DMS53 (cell line): ENCODE data around the gene TMEM132C.
"Not testable (repeated sequence)": the region's sequence is repeated elsewhere in the genome, so short reads cannot be mapped to it uniquely, and the experiment has no call there.

Experiments used
- DNase-seq: peaks from one replicate; lab custom pipeline; 2025; lab: John Stamatoyannopoulos, UW

TMEM132C gene

DNA sequence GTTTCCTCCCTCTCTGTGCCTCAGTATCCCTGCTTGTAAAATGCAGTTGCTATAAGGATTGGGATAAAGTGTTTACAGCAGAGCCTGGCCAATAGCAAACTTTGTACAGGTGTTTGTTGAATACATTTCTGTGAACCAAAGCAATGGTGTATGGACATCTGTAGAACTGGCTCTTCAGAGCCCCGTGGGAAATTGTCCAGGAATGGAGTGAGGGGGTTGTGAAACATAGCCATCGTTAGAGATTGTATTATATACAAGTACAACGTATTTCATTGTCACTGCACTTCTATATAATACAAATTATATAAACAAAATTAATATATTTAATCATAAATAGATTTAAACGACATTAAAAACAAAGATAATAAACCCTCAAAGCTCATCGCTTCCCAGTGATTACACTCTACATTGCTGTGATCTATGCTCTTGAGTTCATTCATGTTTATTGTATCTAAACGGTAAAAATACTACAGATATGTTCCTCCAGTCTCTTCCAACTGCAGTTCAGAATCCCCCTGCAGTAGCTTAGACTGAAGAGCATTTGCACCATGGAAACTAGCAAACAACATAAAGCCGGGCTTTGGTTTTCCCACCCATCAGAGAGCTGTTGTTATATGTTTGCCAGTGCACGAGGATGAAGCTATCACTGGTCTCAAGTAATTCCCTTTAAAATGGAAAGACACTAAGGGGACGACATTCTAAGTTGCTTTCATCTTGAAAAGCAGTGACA, 216.7 kb downstream of the TMEM132C start:
- DNase-seq, result no peak

GRCh38 chr12:128497376-128497775, 230.4 kb downstream of the TMEM132C start:
- not testable (repeated sequence) for DNase-seq

DNA sequence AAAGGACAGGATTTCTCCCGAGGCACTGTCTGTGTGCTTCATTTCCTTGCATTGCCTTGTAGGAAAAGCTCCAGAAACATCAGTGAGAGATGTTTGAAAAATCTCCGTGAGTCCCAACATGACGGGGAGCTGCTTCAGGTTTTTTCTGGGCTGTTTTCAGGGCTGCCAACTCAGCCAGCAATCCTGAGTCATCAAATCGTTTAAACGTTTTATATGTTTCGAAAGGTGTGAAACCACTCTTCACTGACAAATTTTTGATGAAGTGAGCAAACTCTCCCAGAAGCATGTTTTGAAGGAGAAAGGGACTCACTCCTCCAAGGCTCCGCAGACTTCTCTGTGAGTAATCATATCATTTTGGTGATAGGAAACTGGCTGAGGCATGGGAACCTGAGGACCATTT, 240.5 kb downstream of the TMEM132C start:
- no peak for DNase-seq

- no peak for DNase-seq
Observed at GRCh38 chr12:128509170-128509569, 242.2 kb downstream of the TMEM132C start.

- DNase-seq, result no peak
Observed at GRCh38 chr12:128510511-128510910, 243.5 kb downstream of the TMEM132C start.

DNA sequence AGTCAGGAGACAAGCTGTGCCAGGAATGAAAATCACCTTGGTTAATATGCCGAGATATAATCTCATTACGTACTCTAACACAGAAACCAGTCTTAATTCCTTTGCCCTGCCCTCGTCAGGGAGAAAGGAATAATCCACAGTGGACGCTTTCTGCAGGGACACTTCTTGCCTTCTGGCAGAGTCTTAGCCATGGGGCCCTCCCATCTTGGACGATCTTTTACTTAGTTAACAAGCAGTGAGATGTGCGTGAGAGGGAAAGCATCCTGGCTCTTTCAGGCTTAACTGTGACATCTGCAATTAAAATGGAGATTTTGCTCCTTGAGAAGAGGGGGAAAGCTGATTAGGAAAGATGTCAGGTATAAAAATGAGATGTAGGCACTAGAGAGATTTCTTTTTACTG, 246.4 kb downstream of the TMEM132C start:
- no peak for DNase-seq

GRCh38 chr12:128513831-128514230, 246.9 kb downstream of the TMEM132C start:
- DNase-seq, result no peak

DNA sequence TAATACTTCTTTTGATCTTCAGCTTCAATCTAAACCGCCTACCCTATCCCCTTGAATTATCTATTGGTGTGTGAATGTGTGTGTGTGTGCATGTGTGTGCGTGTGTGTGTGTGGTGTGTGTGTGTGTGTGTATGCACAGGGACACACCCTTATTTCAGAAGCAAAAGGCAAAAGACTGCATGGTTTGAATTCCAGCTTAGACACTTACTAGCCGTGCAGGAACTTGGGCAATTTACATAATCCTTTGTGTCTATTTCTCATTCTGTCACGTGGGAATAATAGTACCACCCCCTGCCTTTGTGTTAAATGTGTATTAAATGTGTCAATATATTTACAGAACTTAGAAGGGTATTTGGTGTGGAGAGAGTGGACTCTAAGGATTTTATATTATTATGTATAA, 251.7 kb downstream of the TMEM132C start:
- DNase-seq, result no peak

GRCh38 chr12:128519426-128519825, 252.5 kb downstream of the TMEM132C start:
- no peak for DNase-seq

- no peak for DNase-seq
Observed at GRCh38 chr12:128521981-128522380, 255.0 kb downstream of the TMEM132C start.

DNA sequence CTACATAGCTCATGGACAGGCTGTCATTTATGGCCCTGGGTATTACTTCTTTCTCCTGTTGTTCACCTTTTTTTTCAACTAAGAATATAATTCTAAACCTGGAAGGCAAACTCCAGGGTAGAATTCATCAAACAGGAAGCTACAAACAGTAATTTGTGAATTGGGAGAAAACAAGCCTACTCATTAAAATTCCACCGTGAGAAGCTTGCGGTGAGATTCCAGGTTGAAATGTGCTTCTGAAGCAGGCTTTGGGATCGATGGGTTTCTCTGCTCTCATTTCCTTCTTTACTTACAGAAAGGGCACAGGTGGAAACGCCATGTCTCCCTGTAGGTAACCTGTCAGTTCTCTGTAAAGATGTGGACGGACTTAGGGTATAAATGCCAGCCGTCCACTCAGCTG, 257.5 kb downstream of the TMEM132C start:
- DNase-seq, result no peak

DNA sequence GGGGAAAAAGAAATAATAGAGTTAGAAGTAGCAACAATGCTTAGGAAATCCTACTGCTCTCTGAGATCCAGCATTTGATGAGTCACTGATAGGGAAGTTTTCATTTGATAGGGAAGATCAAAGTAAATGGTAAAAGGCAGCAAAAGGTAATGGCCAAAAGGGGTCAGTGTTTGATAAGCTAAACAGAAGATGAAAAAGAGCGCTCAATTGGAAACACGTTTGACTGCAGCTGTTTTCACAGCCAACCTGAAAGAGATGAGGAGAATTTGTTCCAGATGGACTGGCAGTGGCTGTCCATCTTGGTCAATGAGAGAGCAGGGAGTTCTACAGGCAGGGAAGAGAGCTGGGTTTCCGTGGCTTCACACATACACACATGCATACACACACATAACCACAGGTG, 264.2 kb downstream of the TMEM132C start:
- peak; percentile 48 for DNase-seq

- DNase-seq, result no peak
Observed at GRCh38 chr12:128534906-128535305, 267.9 kb downstream of the TMEM132C start.

- DNase-seq, result no peak
Observed at GRCh38 chr12:128536810-128537209, 269.8 kb downstream of the TMEM132C start.

- no peak for DNase-seq
Observed at GRCh38 chr12:128537668-128538067, 270.7 kb downstream of the TMEM132C start.

DNA sequence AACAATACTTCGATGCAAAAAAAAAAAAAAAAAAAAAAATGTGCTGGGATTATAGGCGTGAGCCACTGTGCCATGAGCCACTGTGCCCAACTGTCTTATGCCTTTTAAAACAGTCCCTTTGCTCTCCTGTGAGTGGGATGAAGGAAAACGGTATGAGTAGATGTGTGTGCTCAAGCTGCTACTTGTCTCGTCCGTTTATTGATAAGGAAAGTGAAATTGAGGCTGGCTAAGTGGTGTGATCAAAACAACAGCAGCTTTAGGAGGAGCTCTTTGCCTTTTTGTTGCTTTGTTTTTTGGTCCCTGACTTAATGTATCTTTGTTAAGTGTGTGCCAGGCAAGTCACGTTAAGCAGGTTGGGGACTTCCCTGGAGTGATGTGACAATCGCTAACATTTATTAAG, 275.9 kb downstream of the TMEM132C start:
- DNase-seq, result no peak

DNA sequence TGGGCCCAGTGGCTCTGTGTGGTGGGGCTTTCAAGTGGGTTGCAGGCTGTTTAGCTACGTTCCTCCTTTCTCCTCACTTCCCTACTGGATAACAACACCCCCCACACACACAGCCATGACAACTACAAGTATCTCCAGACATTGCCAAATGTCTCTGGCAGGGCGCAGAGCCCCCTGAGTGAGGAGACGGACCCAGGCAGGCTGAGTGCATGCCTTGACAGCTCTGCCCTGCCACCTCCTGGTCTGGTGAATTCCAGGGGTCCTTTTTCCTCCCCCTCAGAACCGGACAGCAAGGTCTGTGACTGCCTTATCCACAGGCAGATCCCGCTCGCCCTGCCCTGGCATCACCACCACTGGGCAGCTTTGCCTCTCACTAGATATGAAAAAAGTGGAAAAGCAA, 276.5 kb downstream of the TMEM132C start:
- no peak for DNase-seq

DNA sequence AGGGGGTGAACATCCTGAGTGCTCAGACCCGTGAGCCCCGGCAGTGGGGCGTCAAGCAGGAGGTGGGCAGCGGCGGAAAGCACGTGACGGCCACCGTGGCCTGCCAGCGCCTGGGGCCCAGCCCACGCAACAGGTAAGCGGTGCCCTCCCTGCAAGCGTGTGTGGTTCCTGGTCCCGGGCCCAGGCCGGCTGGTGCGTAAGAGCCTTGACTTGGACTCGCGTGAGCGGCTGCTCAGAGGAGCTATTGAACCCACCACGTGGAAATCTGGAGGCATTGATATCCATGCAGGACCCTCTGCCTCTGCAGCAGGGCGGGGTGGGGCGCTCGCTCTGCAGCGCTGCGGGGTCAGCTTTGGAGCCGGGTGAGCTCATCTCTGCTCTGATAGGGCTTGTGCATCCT, 277.0 kb downstream of the TMEM132C start:
- DNase-seq, result no peak

GRCh38 chr12:128548949-128549348, 282.0 kb downstream of the TMEM132C start:
- DNase-seq, result no peak

- no peak for DNase-seq
Observed at GRCh38 chr12:128549601-128550218, 282.7 kb downstream of the TMEM132C start.

DNA sequence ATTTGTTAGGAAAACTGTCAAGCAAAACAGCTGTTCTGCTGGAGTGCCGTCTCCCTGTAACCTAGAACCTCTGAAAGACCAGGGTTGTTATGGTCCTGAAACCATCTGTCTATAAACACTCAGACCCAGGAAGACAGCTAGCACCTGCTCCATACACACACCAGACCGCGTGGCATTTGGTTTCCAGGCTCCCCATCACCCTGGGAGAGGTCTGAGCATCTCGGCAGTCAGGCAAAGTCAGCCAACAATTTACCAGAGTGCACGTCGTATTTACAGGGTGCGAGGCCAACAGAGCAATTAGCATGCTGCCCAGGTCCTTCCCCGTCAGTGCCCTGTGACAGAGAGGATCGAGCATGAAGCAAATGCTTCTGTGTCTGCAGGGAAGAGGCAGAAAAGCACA, 284.3 kb downstream of the TMEM132C start:
- no peak for DNase-seq

GRCh38 chr12:128554546-128555304, 287.8 kb downstream of the TMEM132C start:
- no peak for DNase-seq

GRCh38 chr12:128557231-128557630, 290.3 kb downstream of the TMEM132C start:
- no peak for DNase-seq
